Measurements from ENCODE around the gene PPP1R27. TPM values are rescaled to one million over a fixed set of nuclear protein-coding genes. Genes with fewer than 3 reads are reported as not detected.

Gene PPP1R27
- total RNA-seq, 2 donors from 2014 or later: not detected

DNA sequence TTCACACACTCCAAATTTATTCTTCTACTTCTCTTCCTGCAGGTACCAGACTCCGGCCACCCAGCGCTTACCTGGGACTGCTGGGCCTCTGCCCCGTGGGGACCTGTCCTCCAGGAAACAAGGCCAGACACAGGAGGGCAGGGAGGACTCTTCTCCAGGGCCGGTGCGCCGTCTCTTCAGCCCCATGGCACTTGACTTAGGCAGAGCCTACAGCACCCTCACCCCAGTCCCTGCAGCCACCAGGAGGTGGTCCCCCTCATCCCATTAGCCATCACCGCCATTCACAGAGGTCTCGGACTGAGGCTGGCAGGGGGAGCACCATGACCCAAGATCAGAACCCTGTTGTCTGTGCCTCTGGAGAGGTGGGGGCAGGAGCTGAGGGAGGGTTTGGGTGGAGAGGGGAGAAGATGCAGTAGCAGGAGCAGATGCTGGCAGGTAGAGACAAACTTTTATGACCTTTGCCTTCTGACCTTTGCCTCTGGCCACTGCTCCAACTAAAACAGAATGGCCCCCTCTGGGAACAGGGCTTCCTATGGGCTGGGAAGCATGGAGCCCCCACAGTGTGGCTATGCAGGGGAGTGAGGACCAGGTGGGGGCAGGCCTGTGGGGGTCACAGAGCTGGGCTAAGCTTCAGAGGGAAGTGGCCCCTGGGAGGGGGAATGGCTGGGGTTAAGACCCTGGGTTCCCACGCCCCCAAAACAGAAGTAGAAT is 32.6 kb downstream of the PPP1R27 start:
- Histone ChIP-seq H3K27me3 (replicated peaks; ENCODE audit: insufficient read depth) (peaks cover 17% of the 10 kb centered on the region), H3K4me3 (no peak overlapping the region), H3K4me1 (ENCODE audit: control insufficient read depth in 1 of 2, low read depth in 2 of 2) (peaks cover 0 to 18% of the 10 kb centered on the region in 2 donors), H3K36me3 (no peaks in the 10 kb centered on the region), H3K27ac (no peak overlapping the region), H3K9me3 (no peaks in the 10 kb centered on the region)
- TF ChIP-seq, protein P1, sequence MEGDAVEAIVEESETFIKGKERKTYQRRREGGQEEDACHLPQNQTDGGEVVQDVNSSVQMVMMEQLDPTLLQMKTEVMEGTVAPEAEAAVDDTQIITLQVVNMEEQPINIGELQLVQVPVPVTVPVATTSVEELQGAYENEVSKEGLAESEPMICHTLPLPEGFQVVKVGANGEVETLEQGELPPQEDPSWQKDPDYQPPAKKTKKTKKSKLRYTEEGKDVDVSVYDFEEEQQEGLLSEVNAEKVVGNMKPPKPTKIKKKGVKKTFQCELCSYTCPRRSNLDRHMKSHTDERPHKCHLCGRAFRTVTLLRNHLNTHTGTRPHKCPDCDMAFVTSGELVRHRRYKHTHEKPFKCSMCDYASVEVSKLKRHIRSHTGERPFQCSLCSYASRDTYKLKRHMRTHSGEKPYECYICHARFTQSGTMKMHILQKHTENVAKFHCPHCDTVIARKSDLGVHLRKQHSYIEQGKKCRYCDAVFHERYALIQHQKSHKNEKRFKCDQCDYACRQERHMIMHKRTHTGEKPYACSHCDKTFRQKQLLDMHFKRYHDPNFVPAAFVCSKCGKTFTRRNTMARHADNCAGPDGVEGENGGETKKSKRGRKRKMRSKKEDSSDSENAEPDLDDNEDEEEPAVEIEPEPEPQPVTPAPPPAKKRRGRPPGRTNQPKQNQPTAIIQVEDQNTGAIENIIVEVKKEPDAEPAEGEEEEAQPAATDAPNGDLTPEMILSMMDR (IDR thresholded peaks at IDR 0.05): no peak
- DNase-seq (ENCODE audit: low spot score) (no peak), ATAC-seq (ENCODE audit: insufficient number of reproducible peaks, low FRiP score, low read depth) (no peak)

DNA sequence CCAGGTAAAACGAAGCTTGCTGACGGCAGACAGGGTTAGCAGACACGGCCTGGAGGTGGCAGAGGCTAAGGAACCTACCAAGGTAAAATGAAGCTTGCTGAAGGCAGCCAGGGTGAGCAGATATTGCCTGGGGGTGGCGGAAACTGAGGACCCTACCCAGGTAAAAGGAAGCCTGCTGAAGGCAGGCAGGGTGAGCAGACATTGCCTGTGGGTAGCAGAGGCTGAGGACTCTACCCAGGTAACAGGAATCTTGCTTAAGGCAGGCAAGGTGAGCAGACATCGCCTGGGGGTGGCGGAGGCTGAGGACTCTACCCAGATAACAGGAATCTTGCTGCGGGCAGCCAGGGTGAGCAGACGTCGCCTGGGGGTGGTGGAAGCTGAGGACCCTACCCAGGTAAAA is 33.5 kb downstream of the PPP1R27 start:
- H3K4me1 ChIP-seq (ENCODE audit: control insufficient read depth in 1 of 2, low read depth in 2 of 2): peaks cover 0 to 18% of the 10 kb centered on the region in 2 donors
- H3K27me3 ChIP-seq (replicated peaks; ENCODE audit: insufficient read depth): peaks cover 17% of the 10 kb centered on the region
- ATAC-seq (ENCODE audit: insufficient number of reproducible peaks, low FRiP score, low read depth): no peak
- H3K9me3 ChIP-seq: no peaks in the 10 kb centered on the region
- no peak overlapping the region for H3K4me3 ChIP-seq
- DNase-seq (ENCODE audit: low spot score): no peak
- TF ChIP-seq, protein P1 (IDR thresholded peaks at IDR 0.05): no peak
- H3K27ac ChIP-seq: no peak overlapping the region
- H3K36me3 ChIP-seq: no peaks in the 10 kb centered on the region

- Histone ChIP-seq H3K27me3 (replicated peaks; ENCODE audit: insufficient read depth) (no peaks in the 10 kb centered on the region), H3K27ac (no peak overlapping the region), H3K4me3 (no peak overlapping the region), H3K4me1 (ENCODE audit: control insufficient read depth in 1 of 2, low read depth in 2 of 2) (no peaks in the 10 kb centered on the region), H3K9me3 (no peaks in the 10 kb centered on the region), H3K36me3 (no peaks in the 10 kb centered on the region)
- TF ChIP-seq, protein P1 (IDR thresholded peaks at IDR 0.05): no peak
- ATAC-seq (ENCODE audit: insufficient number of reproducible peaks, low FRiP score, low read depth) (no peak), DNase-seq (ENCODE audit: low spot score) (no peak)
Observed at GRCh38 chr17:81794509-81794908, 40.3 kb downstream of the PPP1R27 start.

DNA sequence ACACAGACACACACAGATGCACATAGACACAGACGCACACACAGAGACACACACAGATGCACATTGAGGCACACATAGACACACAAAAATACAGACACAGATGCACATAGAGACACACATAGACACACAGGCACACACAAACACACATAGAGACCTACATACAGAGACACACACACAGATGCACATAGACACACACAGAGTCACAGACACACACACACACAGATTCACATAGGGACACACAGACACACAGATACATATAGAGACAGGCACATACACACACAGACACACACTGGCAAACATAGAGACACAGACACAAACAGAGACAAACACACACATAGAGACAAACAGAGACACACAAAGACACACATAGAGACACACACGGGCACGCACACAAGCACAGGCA is 40.8 kb downstream of the PPP1R27 start:
- no peaks in the 10 kb centered on the region for H3K9me3 ChIP-seq
- H3K4me3 ChIP-seq: no peak overlapping the region
- H3K36me3 ChIP-seq: no peaks in the 10 kb centered on the region
- ATAC-seq (ENCODE audit: insufficient number of reproducible peaks, low FRiP score, low read depth) (no peak), DNase-seq (ENCODE audit: low spot score) (no peak)
- TF ChIP-seq, protein P1 (IDR thresholded peaks at IDR 0.05): no peak
- no peak overlapping the region for H3K27ac ChIP-seq
- no peaks in the 10 kb centered on the region for H3K27me3 ChIP-seq (replicated peaks; ENCODE audit: insufficient read depth)
- H3K4me1 ChIP-seq (ENCODE audit: control insufficient read depth in 1 of 2, low read depth in 2 of 2): no peaks in the 10 kb centered on the region

GRCh38 chr17:81792675-81793615 is 41.9 kb downstream of the PPP1R27 start:
- TF ChIP-seq, protein P1 (IDR thresholded peaks at IDR 0.05): no peak
- no peaks in the 10 kb centered on the region for H3K9me3 ChIP-seq
- H3K36me3 ChIP-seq: no peaks in the 10 kb centered on the region
- H3K27ac ChIP-seq: no peak overlapping the region
- no peaks in the 10 kb centered on the region for H3K27me3 ChIP-seq (replicated peaks; ENCODE audit: insufficient read depth)
- H3K4me1 ChIP-seq (ENCODE audit: control insufficient read depth in 1 of 2, low read depth in 2 of 2): no peaks in the 10 kb centered on the region
- no peak for DNase-seq (ENCODE audit: low spot score)
- no peak overlapping the region for H3K4me3 ChIP-seq
- ATAC-seq (ENCODE audit: insufficient number of reproducible peaks, low FRiP score, low read depth): no peak

Measured in thoracic aorta (tissue), 2 donors.